H1 (cell line): ENCODE results near the gene TRIL. TPM values are rescaled to one million over a fixed set of nuclear protein-coding genes. Genes with fewer than 3 reads are reported as not detected.
A peak's percentile ranks its signal among the peaks of the same experiment; 100 is the strongest.

Experiments
- CTCF ChIA-PET: fragments of 300-600 bp; sonication (Branson Sonifier 250); formaldehyde crosslinking; loops from one replicate; lab custom pipeline; 2021; ENCODE audit not compliant: partially characterized antibody; lab: Charles Lee
- POLR2A ChIA-PET: fragments of 300-600 bp; sonication (Branson Sonifier 250); formaldehyde crosslinking; loops from one replicate; lab custom pipeline; 2021; ENCODE audit warnings: inconsistent platforms; ENCODE audit not compliant: partially characterized antibody; lab: Charles Lee
- DNase-seq, 2 experiments: peaks; one replicate each; pipeline versions ENCODE4 v3.0.0 to v3.0.0-alpha.2; 2010 to 2022; ENCODE audit warnings: low spot score in 2 of 2, low read depth in 1 of 2, mixed read lengths in 1 of 2
- FAIRE-seq: peaks from 2 replicates; lab custom pipeline; 2011; peaks lifted over from hg19 to GRCh38; lab: Jason Lieb, UNC
- H2AFZ ChIP-seq: 2 replicates; pipeline ENCODE4 v1.8.1; 2012; ENCODE audit warnings: low read length, inconsistent platforms
- H2AK5ac ChIP-seq: 2 replicates; pipeline ENCODE4 v1.6.1; 2013; ENCODE audit warnings: low read depth, low read length
- H2BK120ac ChIP-seq: replicated peaks from 2 replicates; pipeline ENCODE3; 2013; ENCODE audit warnings: low read depth, low read length, inconsistent platforms
- H2BK12ac ChIP-seq: 2 replicates; pipeline ENCODE4 v1.6.1; 2013; ENCODE audit warnings: low read depth, low read length
- H2BK15ac ChIP-seq: 2 replicates; pipeline ENCODE4 v1.6.1; 2013; ENCODE audit warnings: low read length
- H2BK20ac ChIP-seq: 2 replicates; pipeline ENCODE4 v1.6.1; 2013; ENCODE audit warnings: low read length
- H2BK5ac ChIP-seq: 2 replicates; pipeline ENCODE4 v1.6.1; 2013; ENCODE audit warnings: low read depth, low read length
- H3K14ac ChIP-seq: 2 replicates; pipeline ENCODE4 v1.6.1; 2013; ENCODE audit warnings: inconsistent platforms; ENCODE audit not compliant: insufficient read length
- H3K18ac ChIP-seq: 2 replicates; pipeline ENCODE4 v1.6.1; 2013; ENCODE audit warnings: low read length; ENCODE audit errors: extremely low read depth
- H3K23ac ChIP-seq: 2 replicates; pipeline ENCODE4 v1.6.1; 2013; ENCODE audit warnings: inconsistent platforms; ENCODE audit not compliant: insufficient read length
- H3K23me2 ChIP-seq: 2 replicates; pipeline ENCODE4 v1.6.1; 2013; ENCODE audit warnings: low read depth, low read length
- H3K27ac ChIP-seq: 2 replicates; pipeline ENCODE4 v1.6.1; 2011; ENCODE audit warnings: low read depth, low read length, inconsistent platforms
- H3K27me3 ChIP-seq, 4 experiments: replicated peaks in 1 of 4; 1 replicate in 1 of 4; 2 replicates in 3 of 4; pipeline versions ENCODE4 v1.6.1 to v1.8.1; 2011 to 2013; ENCODE audit warnings: low read length in 3 of 4, mild to moderate bottlenecking in 3 of 4, inconsistent platforms in 2 of 4, mixed read lengths in 2 of 4, moderate library complexity in 1 of 4; ENCODE audit not compliant: control insufficient read depth in 3 of 4, insufficient read depth in 3 of 4; ENCODE audit errors: extremely low read depth in 1 of 4
- H3K36me3 ChIP-seq, 4 experiments: 2 replicates each; pipeline versions ENCODE4 v1.6.1 to v1.8.1; 2011 to 2013; ENCODE audit warnings: mild to moderate bottlenecking in 4 of 4, low read length in 3 of 4, moderate library complexity in 2 of 4, control low read depth in 1 of 4, inconsistent platforms in 1 of 4; ENCODE audit not compliant: insufficient read depth in 4 of 4, control insufficient read depth in 2 of 4
- H3K4ac ChIP-seq: replicated peaks from 2 replicates; pipeline ENCODE3; 2013; ENCODE audit warnings: low read length, low read depth, mixed read lengths, inconsistent platforms; ENCODE audit not compliant: insufficient read length
- H3K4me1 ChIP-seq, 4 experiments: replicated peaks in 1 of 4; 1 replicate in 1 of 4; 2 replicates in 3 of 4; pipeline versions ENCODE4 v1.6.1 to v1.8.1; 2011 to 2013; ENCODE audit warnings: low read length in 3 of 4, inconsistent platforms in 2 of 4, mixed read lengths in 1 of 4; ENCODE audit not compliant: insufficient read depth in 4 of 4, control insufficient read depth in 3 of 4
- H3K4me2 ChIP-seq, 2 experiments: 2 replicates each; pipeline versions ENCODE4 v1.6.1 to v1.8.1; 2011 to 2013; ENCODE audit warnings: low read depth in 2 of 2, low read length in 2 of 2, control low read depth in 1 of 2, inconsistent platforms in 1 of 2, mild to moderate bottlenecking in 1 of 2; ENCODE audit not compliant: insufficient read depth in 1 of 2
- H3K4me3 ChIP-seq, 4 experiments: fragments of 200-600, 300-600 bp in 1 of 4; sonication (generic), shearing (Covaris generic), sonication (Bioruptor Twin) in 1 of 4; 2 replicates each; pipeline versions ENCODE4 v1.5.1 to v1.8.1; 2011 to 2016; ENCODE audit warnings: low read length in 4 of 4, low read depth in 3 of 4, control low read depth in 2 of 4, inconsistent platforms in 2 of 4, mild to moderate bottlenecking in 2 of 4, mixed read lengths in 1 of 4, moderate library complexity in 1 of 4; ENCODE audit not compliant: insufficient read depth in 2 of 4; ENCODE audit errors: extremely low read depth in 1 of 4
- H3K56ac ChIP-seq: replicated peaks from 2 replicates; pipeline ENCODE3; 2013; ENCODE audit warnings: low read depth, mild to moderate bottlenecking, mixed read lengths, low read length, inconsistent platforms; ENCODE audit not compliant: insufficient read length
- H3K79me1 ChIP-seq: 2 replicates; pipeline ENCODE4 v1.6.1; 2013; ENCODE audit warnings: low read depth, low read length, control low read depth
- H3K79me2 ChIP-seq, 2 experiments: 2 replicates each; pipeline versions ENCODE4 v1.6.1 to v1.8.1; 2012 to 2013; ENCODE audit warnings: low read length in 2 of 2, mild to moderate bottlenecking in 2 of 2, inconsistent platforms in 1 of 2; ENCODE audit not compliant: insufficient read depth in 2 of 2, control insufficient read depth in 1 of 2
- H3K9ac ChIP-seq, 4 experiments: replicated peaks in 1 of 4; 1 replicate in 1 of 4; 2 replicates in 3 of 4; pipeline versions ENCODE4 v1.6.1 to v1.8.1; 2011 to 2013; ENCODE audit warnings: low read depth in 3 of 4, low read length in 3 of 4, control low read depth in 2 of 4, mild to moderate bottlenecking in 2 of 4, moderate library complexity in 2 of 4, inconsistent platforms in 1 of 4; ENCODE audit errors: extremely low read depth in 1 of 4
- H3K9me3 ChIP-seq, 2 experiments: 2 replicates each; pipeline versions ENCODE4 v1.6.1 to v1.8.1; 2012 to 2013; ENCODE audit warnings: mild to moderate bottlenecking in 2 of 2, moderate library complexity in 2 of 2, control low read depth in 1 of 2, inconsistent platforms in 1 of 2, low read depth in 1 of 2, low read length in 1 of 2, mixed read lengths in 1 of 2; ENCODE audit not compliant: insufficient read depth in 2 of 2
- H4K20me1 ChIP-seq, 2 experiments: replicated peaks in 1 of 2; 2 replicates each; pipeline versions ENCODE3 to v1.8.1; 2011 to 2013; ENCODE audit warnings: inconsistent platforms in 2 of 2, low read length in 2 of 2, mild to moderate bottlenecking in 1 of 2; ENCODE audit not compliant: insufficient read depth in 2 of 2, control insufficient read depth in 1 of 2
- H4K5ac ChIP-seq: 2 replicates; pipeline ENCODE4 v1.6.1; 2013; ENCODE audit warnings: low read length, low read depth, mixed read lengths, inconsistent platforms; ENCODE audit not compliant: insufficient read length
- H4K8ac ChIP-seq: 2 replicates; pipeline ENCODE4 v1.8.0; 2013; ENCODE audit warnings: mild to moderate bottlenecking, moderate library complexity, low read length, inconsistent platforms; ENCODE audit not compliant: insufficient read depth; ENCODE audit errors: extremely low read depth
- H4K91ac ChIP-seq: replicated peaks from 2 replicates; pipeline ENCODE3; 2013; ENCODE audit warnings: low read length, mixed read lengths, inconsistent platforms; ENCODE audit not compliant: insufficient read length
- ASH2L ChIP-seq: fragments of 200-600, 300-600 bp; sonication (generic); IDR thresholded peaks from one replicate; pipeline ENCODE4 v1.7.1; 2017; ENCODE audit warnings: low read length
- EP300 ChIP-seq, 2 experiments: IDR thresholded peaks; 1 replicate in 1 of 2; 2 replicates in 1 of 2; pipeline ENCODE4 v1.6.1; 2011 to 2012; ENCODE audit warnings: low read depth in 2 of 2, low read length in 2 of 2, mild to moderate bottlenecking in 2 of 2, borderline replicate concordance in 1 of 2, inconsistent platforms in 1 of 2, moderate library complexity in 1 of 2
- EZH2 ChIP-seq: fragments of 200-600 bp; sonication (generic); IDR thresholded peaks from 2 replicates; pipeline ENCODE4 v1.7.1; 2012; ENCODE audit warnings: low read depth, mild to moderate bottlenecking, moderate library complexity, low read length, inconsistent platforms; ENCODE audit not compliant: severe bottlenecking
- FOSL1 ChIP-seq: IDR thresholded peaks from 2 replicates; pipeline ENCODE4 v1.6.1; 2011; ENCODE audit warnings: mild to moderate bottlenecking, low read depth, low read length, moderate library complexity; ENCODE audit not compliant: insufficient read depth
- KDM4A ChIP-seq: IDR thresholded peaks from one replicate; pipeline ENCODE4 v1.7.1; 2012; ENCODE audit warnings: low read depth, mild to moderate bottlenecking, moderate library complexity, low read length, inconsistent platforms; ENCODE audit not compliant: severe bottlenecking
- NANOG ChIP-seq: IDR thresholded peaks from 2 replicates; pipeline ENCODE4 v1.6.1; 2011; ENCODE audit warnings: low read length, low read depth, mild to moderate bottlenecking, inconsistent platforms; ENCODE audit not compliant: insufficient read depth, poor library complexity, severe bottlenecking
- POLR2A ChIP-seq, 2 experiments: IDR thresholded peaks; 1 replicate in 1 of 2; 2 replicates in 1 of 2; pipeline ENCODE4 v1.6.1; 2011; ENCODE audit warnings: low read depth in 2 of 2, low read length in 2 of 2, mild to moderate bottlenecking in 2 of 2; ENCODE audit errors: control extremely low read depth in 1 of 2
- RBBP5 ChIP-seq: IDR thresholded peaks from 2 replicates; pipeline ENCODE4 v1.7.1; 2012; ENCODE audit warnings: low read depth, mild to moderate bottlenecking, inconsistent platforms, low read length, moderate library complexity, borderline replicate concordance
- RXRA ChIP-seq: IDR thresholded peaks from 2 replicates; pipeline ENCODE4 v1.6.1; 2011; ENCODE audit warnings: low read depth, mild to moderate bottlenecking, low read length, moderate library complexity; ENCODE audit not compliant: insufficient read depth
- SIN3A ChIP-seq, 2 experiments: IDR thresholded peaks in 1 of 2; conservative IDR thresholded peaks in 1 of 2; 2 replicates each; pipeline ENCODE4 v1.6.1; 2011 to 2012; ENCODE audit warnings: low read length in 2 of 2, improper control_type of control experiment in 1 of 2, low read depth in 1 of 2, mild to moderate bottlenecking in 1 of 2
- WGBS, 2 experiments: shearing (Covaris generic) in 1 of 2; methylation state at CpG; one replicate each; pipeline versions ENCODE4 v1.1.6 to v1.1.7; 2013 to 2015; ENCODE audit warnings: low lambda C conversion rate in 2 of 2, mixed read lengths in 2 of 2, inconsistent platforms in 1 of 2, low coverage in 1 of 2, missing lambda C conversion rate in 1 of 2; ENCODE audit not compliant: insufficient replicate concordance in 2 of 2, insufficient coverage in 1 of 2, insufficient read length in 1 of 2; ENCODE audit errors: extremely low coverage in 1 of 2, missing lambda C conversion rate in 1 of 2; 5-methylcytosine and 5-hydroxymethylcytosine counted together
- polyA plus RNA-seq, 7 experiments: library from polyadenylated mRNA; depleted of rRNA in 3 of 7; stranded (reverse) in 5 of 7; unstranded in 2 of 7; fragments of >200 nt in 5 of 7; fragments of 200-250 nt in 2 of 7; gene quantifications; 1 replicate in 5 of 7; 2 replicates in 1 of 7; 4 replicates in 1 of 7; pipeline versions ENCODE4 v1.2.1 to v1.2.3, GENCODE V29; 2011 to 2013; ENCODE audit warnings: missing spikeins in 2 of 7, mixed read lengths in 2 of 7
- total RNA-seq: library from RNA; stranded (reverse); fragmentation: NEBNext Ultra II Directional; extraction: Animal tissue kit (Norgen Biotek cat#: 25700); gene quantifications from 2 replicates; pipeline ENCODE4 v1.2.1, GENCODE V29; 2021

Gene TRIL
- total and polyA plus RNA-seq, 2 of the 8 experiments (the other 6 are each of a cell fraction or from before 2014, with no cell fraction given), result 3.9 to 5.5 TPM

- Histone ChIP-seq H3K9ac (no peak overlapping the region; a peak in 1 of 7 replicates), H2BK120ac (no peak overlapping the region), H4K8ac (peak overlapping the region; percentile 35; the same call in 1 of the 2 replicates), H3K27me3 (peaks cover 11 to 46% (median 38%) of the 10 kb centered on the region in 4 experiments), H3K18ac (peak overlapping the region; percentile 83), H3K79me2 (no peaks in the 10 kb centered on the region), H3K4me1 (peaks cover 3 to 24% (median 20%) of the 10 kb centered on the region in 4 experiments), H3K27ac (no peak overlapping the region), H3K4me3 (peak overlapping the region; percentile 46 to 74 (median 62)), H3K14ac (no peak overlapping the region), H2BK15ac (peak overlapping the region; percentile 92; the same call in 1 of the 2 replicates), H3K4ac (peak overlapping the region; percentile 65), H3K4me2 (peak overlapping the region; percentile 72 to 93), H3K79me1 (no peaks in the 10 kb centered on the region), H3K23ac (no peak overlapping the region), H3K56ac (no peak overlapping the region), H2AFZ (peak overlapping the region; percentile 68), H4K5ac (no peak overlapping the region), H4K20me1 (peaks cover 0 to 3% of the 10 kb centered on the region in 2 experiments), H3K9me3 (no peaks in the 10 kb centered on the region), H2AK5ac (no peak overlapping the region), H4K91ac (peak overlapping the region; percentile 56), H2BK5ac (peak overlapping the region; percentile 6; the same call in 1 of the 2 replicates), H3K36me3 (no peaks in the 10 kb centered on the region), H2BK12ac (peak overlapping the region; percentile 98; the same call in 1 of the 2 replicates), H2BK20ac (peak overlapping the region; percentile 48; the same call in 1 of the 2 replicates), H3K23me2 (peaks cover 27% of the 10 kb centered on the region)
- ChIA-PET CTCF (interaction anchor here (0.7 to 34.2 kb wide), 54 partner anchors 9 to 608 kb away, joined by 3 to 576 read pairs (median 6); no protein-coding TSS in a partner anchor), POLR2A (interaction anchor here (1.0 to 3.0 kb wide), 9 partner anchors 23 to 548 kb away, joined by 3 to 9 read pairs (median 5); partner anchors contain the start of gene CPVL)
- no peak for FAIRE-seq
- peak in 1 of 2 experiments; percentile 80 for DNase-seq
- 6% methylated on average over 45 of the region's 59 CpGs; no CpG with 5 or more reads in 1 of the 2 experiments for WGBS, 2 experiments
- TF ChIP-seq EZH2 (peak; percentile 72), KDM4A (peak; percentile 43), POLR2A (IDR thresholded peaks at IDR 0.05; ENCODE audit: control extremely low read depth in 1 of 2, low read depth in 2 of 2, low read length in 2 of 2) (no peak), SIN3A (conservative IDR thresholded peaks at IDR 0.05 in 1 of 2, IDR thresholded peaks at IDR 0.05 in 1 of 2; ENCODE audit: low read depth in 1 of 2, low read length in 2 of 2) (no peak), FOSL1 (0 out of 2 replicates have a peak, but pooled peaks have one; percentile 18), RXRA (no peak), RBBP5 (0 out of 2 replicates have a peak, but pooled peaks have one; percentile 53), ASH2L (peak; percentile 5), EP300 (IDR thresholded peaks at IDR 0.05; ENCODE audit: borderline replicate concordance in 1 of 2, low read depth in 2 of 2, low read length in 2 of 2) (no peak), NANOG (no peak)
Observed at GRCh38 chr7:28957064-28957750, 923 bp downstream of the TRIL start.
